Caco-2 (cell line): ENCODE measurements around the gene NKG7. TPM values are rescaled to one million over a fixed set of nuclear protein-coding genes. Genes with fewer than 3 reads are reported as not detected.
"Not testable (repeated sequence)": the region's sequence is repeated elsewhere in the genome, so short reads cannot be mapped to it uniquely, and the experiment has no call there.

Experiments used
- BruUV-seq: library from RNA; stranded (reverse); fragments of 400-500 nt; replicated peaks from 2 replicates; lab custom pipeline; 2021; lab: Mats Ljungman, UMichigan
- CTCF ChIA-PET: fragments of 300-600 bp; sonication (Branson Sonifier 250); formaldehyde crosslinking; loops from one replicate; lab custom pipeline; 2022; ENCODE audit warnings: antibody characterized with exemption; lab: Charles Lee
- POLR2A ChIA-PET: fragments of 300-600 bp; sonication (Branson Sonifier 250); formaldehyde crosslinking; loops from one replicate; lab custom pipeline; 2022; ENCODE audit warnings: antibody characterized with exemption; lab: Charles Lee
- DNase-seq, 2 experiments: peaks; one replicate each; pipeline versions ENCODE4 v3.0.0 to v3.0.0-alpha.2; 2020 to 2022
- H3K27me3 ChIP-seq: replicated peaks from 2 replicates; pipeline ENCODE4 v1.6.0; 2011; ENCODE audit warnings: low read length; ENCODE audit not compliant: control insufficient read depth, insufficient read depth
- H3K36me3 ChIP-seq: 2 replicates; pipeline ENCODE4 v1.5.1; 2011; ENCODE audit warnings: low read length; ENCODE audit not compliant: control insufficient read depth, insufficient read depth
- H3K4me1 ChIP-seq: fragments of 250-450 bp; sonication (Bioruptor Pico); 2 replicates; pipeline ENCODE4 v1.5.1; 2020; ENCODE audit warnings: mild to moderate bottlenecking
- H3K4me3 ChIP-seq: 2 replicates; pipeline ENCODE4 v1.5.1; 2011; ENCODE audit warnings: low read depth, mild to moderate bottlenecking, control low read depth, low read length
- H3K9me3 ChIP-seq: fragments of 250-450 bp; sonication (Bioruptor Pico); 2 replicates; pipeline ENCODE4 v1.5.1; 2020; ENCODE audit warnings: mild to moderate bottlenecking, moderate library complexity
- H3K27ac Mint-ChIP-seq: one replicate; pipeline ENCODE4 v1.8.0; 2022; ENCODE audit warnings: mixed read lengths; ENCODE audit not compliant: unreplicated experiment
- H3K27me3 Mint-ChIP-seq: one replicate; pipeline ENCODE4 v1.8.0; 2022; ENCODE audit warnings: mixed read lengths; ENCODE audit not compliant: insufficient read depth, unreplicated experiment
- H3K36me3 Mint-ChIP-seq: one replicate; pipeline ENCODE4 v1.8.0; 2022; ENCODE audit warnings: mild to moderate bottlenecking, mixed read lengths; ENCODE audit not compliant: insufficient read depth, unreplicated experiment
- H3K4me1 Mint-ChIP-seq: one replicate; pipeline ENCODE4 v1.8.0; 2022; ENCODE audit warnings: low read depth, mixed read lengths; ENCODE audit not compliant: unreplicated experiment
- H3K4me3 Mint-ChIP-seq: one replicate; pipeline ENCODE4 v1.8.0; 2022; ENCODE audit warnings: mild to moderate bottlenecking, moderate library complexity, mixed read lengths; ENCODE audit not compliant: unreplicated experiment
- H3K9me3 Mint-ChIP-seq: one replicate; pipeline ENCODE4 v1.8.0; 2022; ENCODE audit warnings: mixed read lengths; ENCODE audit not compliant: unreplicated experiment
- intact Hi-C: fragments of 100-400 bp; cut with micrococcal nuclease; formaldehyde crosslinking; loops from one replicate; pipeline ENCODE4 v1.10.0; 2022; ENCODE audit not compliant: unreplicated experiment
- total RNA-seq: library from RNA; stranded (reverse); gene quantifications from 2 replicates; pipeline ENCODE4 v1.2.3, GENCODE V29; 2022
- TF ChIP-seq, protein P1 (sequence below), 2 experiments: fragments of 200-600 bp in 1 of 2; IDR thresholded peaks; 1 replicate in 1 of 2; 2 replicates in 1 of 2; pipeline versions ENCODE4 v1.5.1 to v1.8.0; 2011 to 2022; ENCODE audit warnings: antibody characterized with exemption in 1 of 2, control low read depth in 1 of 2, inconsistent platforms in 1 of 2, low read depth in 1 of 2, low read length in 1 of 2, mild to moderate bottlenecking in 1 of 2, moderate library complexity in 1 of 2; ENCODE audit not compliant: insufficient read depth in 1 of 2, severe bottlenecking in 1 of 2, unreplicated experiment in 1 of 2

NKG7 gene
- total RNA-seq, 1 experiment from 2014 or later = not detected

DNA sequence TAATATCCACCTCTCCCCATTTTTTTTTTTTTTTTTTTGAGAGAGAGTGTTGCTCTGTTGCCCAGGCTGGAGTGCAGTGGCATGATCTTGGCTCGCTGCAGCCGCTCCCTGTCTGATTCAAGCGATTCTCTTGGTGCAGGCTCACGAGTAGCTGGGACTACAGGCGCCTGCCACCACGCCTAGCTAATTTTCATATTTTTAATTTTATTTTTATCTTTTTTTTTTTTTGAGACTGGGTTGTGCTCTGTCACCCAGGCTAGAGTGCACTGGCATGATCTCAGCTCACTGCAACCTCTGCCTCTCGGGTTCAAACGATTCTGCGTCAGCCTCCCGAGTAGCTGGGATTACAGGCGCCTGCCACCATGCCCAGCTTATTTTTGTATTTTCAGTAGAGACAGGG lies 48.1 kb upstream of the NKG7 start:
- H3K4me3 Mint-ChIP-seq, H3K9me3 ChIP-seq, BruUV-seq, intact Hi-C loops, H3K9me3 Mint-ChIP-seq, H3K36me3 ChIP-seq, H3K27ac Mint-ChIP-seq, H3K36me3 Mint-ChIP-seq, H3K27me3 ChIP-seq, POLR2A ChIA-PET, H3K4me1 ChIP-seq, H3K4me1 Mint-ChIP-seq, H3K4me3 ChIP-seq, DNase-seq, H3K27me3 Mint-ChIP-seq: not testable (repeated sequence)
- CTCF ChIA-PET = interaction anchor here (0.7 kb wide), 1 partner anchor 59 kb away, joined by 3 read pairs; no protein-coding TSS in a partner anchor

DNA sequence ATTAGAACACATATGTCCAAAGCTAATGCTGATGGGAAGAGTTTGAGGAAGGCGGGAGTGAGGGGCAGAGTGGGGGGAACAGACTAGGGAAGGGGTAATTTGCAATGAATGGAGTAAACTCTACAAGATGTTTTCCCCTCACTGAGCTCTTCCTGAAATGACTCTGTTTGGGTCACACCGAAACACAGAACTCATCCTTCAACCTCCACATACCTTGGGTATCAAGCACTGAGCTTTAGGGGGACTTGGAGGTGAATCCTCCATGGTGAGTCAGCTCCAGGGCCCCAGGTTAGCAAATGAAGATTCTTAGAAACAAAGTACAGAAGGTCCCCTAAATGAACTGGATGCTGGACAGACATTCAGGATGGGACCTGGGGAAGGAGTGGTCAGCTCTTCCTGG lies 46.3 kb upstream of the NKG7 start:
- H3K27me3 Mint-ChIP-seq = peaks cover 8% of the 10 kb centered on the region
- intact Hi-C loops = no loop called here
- Histone ChIP-seq H3K4me1 (no peaks in the 10 kb centered on the region), H3K27me3 (no peaks in the 10 kb centered on the region), H3K36me3 (no peaks in the 10 kb centered on the region), H3K9me3 (no peaks in the 10 kb centered on the region), H3K4me3 (no peak overlapping the region)
- CTCF ChIA-PET = interaction anchor here (1.6 kb wide), 1 partner anchor 11 kb away, joined by 3 read pairs; no protein-coding TSS in a partner anchor
- DNase-seq = no peak
- no peaks in the 10 kb centered on the region for H3K36me3 Mint-ChIP-seq
- H3K9me3 Mint-ChIP-seq = no peaks in the 10 kb centered on the region
- POLR2A ChIA-PET = no interaction called here
- no TSS peak for BruUV-seq
- TF ChIP-seq, protein P1, sequence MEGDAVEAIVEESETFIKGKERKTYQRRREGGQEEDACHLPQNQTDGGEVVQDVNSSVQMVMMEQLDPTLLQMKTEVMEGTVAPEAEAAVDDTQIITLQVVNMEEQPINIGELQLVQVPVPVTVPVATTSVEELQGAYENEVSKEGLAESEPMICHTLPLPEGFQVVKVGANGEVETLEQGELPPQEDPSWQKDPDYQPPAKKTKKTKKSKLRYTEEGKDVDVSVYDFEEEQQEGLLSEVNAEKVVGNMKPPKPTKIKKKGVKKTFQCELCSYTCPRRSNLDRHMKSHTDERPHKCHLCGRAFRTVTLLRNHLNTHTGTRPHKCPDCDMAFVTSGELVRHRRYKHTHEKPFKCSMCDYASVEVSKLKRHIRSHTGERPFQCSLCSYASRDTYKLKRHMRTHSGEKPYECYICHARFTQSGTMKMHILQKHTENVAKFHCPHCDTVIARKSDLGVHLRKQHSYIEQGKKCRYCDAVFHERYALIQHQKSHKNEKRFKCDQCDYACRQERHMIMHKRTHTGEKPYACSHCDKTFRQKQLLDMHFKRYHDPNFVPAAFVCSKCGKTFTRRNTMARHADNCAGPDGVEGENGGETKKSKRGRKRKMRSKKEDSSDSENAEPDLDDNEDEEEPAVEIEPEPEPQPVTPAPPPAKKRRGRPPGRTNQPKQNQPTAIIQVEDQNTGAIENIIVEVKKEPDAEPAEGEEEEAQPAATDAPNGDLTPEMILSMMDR (IDR thresholded peaks at IDR 0.05; ENCODE audit: insufficient read depth in 1 of 2, low read depth in 1 of 2, low read length in 1 of 2, severe bottlenecking in 1 of 2, unreplicated experiment in 1 of 2) = no peak
- H3K4me3 Mint-ChIP-seq = no peak overlapping the region
- no peak overlapping the region for H3K27ac Mint-ChIP-seq
- H3K4me1 Mint-ChIP-seq = no peaks in the 10 kb centered on the region

DNA sequence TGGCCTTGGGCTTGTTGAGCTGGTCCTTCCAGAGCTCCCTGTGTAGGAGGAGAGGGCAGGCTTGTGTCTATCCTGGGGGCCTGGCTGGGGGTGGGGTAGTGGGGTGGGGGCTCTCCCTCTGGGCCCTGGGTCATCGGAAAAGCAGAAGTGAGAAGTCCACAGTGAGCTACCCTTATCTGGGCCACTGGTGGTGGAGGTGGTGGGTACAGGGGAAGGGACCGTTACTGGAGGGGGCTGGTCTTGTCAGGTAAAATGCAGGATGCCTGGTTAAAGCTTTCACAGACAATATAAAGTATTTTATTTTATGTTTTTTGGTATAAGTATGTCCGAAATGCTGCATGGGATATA lies 45.3 kb upstream of the NKG7 start:
- Histone ChIP-seq H3K36me3 (no peaks in the 10 kb centered on the region), H3K9me3 (no peaks in the 10 kb centered on the region), H3K27me3 (no peaks in the 10 kb centered on the region), H3K4me3 (no peak overlapping the region), H3K4me1 (no peaks in the 10 kb centered on the region)
- H3K9me3 Mint-ChIP-seq = no peaks in the 10 kb centered on the region
- intact Hi-C loops = no loop called here
- no peaks in the 10 kb centered on the region for H3K4me1 Mint-ChIP-seq
- peaks cover 9% of the 10 kb centered on the region for H3K27me3 Mint-ChIP-seq
- POLR2A ChIA-PET = no interaction called here
- no peaks in the 10 kb centered on the region for H3K36me3 Mint-ChIP-seq
- no peak overlapping the region for H3K27ac Mint-ChIP-seq
- CTCF ChIA-PET = no interaction called here
- H3K4me3 Mint-ChIP-seq = no peak overlapping the region
- DNase-seq = no peak
- no TSS peak for BruUV-seq
- TF ChIP-seq, protein P1 (IDR thresholded peaks at IDR 0.05; ENCODE audit: insufficient read depth in 1 of 2, low read depth in 1 of 2, low read length in 1 of 2, severe bottlenecking in 1 of 2, unreplicated experiment in 1 of 2) = no peak
